HG03025 (cell line): ENCODE data around the gene ITIH3.

Experiments used
- ATAC-seq: cut with Tn5 transposase; IDR thresholded peaks from one replicate; pipeline ENCODE4 v1.9.1; 2021; ENCODE audit warnings: mild to moderate bottlenecking, moderate library complexity; ENCODE audit not compliant: unreplicated experiment, low FRiP score

The ITIH3 gene

GRCh38 chr3:52792413-52792812, 2.2 kb upstream of the ITIH3 start:
- no peak for ATAC-seq

- no peak for ATAC-seq
These were observed 1.5 kb upstream of the ITIH3 start for GRCh38 chr3:52792961-52793695.

- no peak for ATAC-seq
These were observed 639 bp upstream of the ITIH3 start for GRCh38 chr3:52793702-52794611.

DNA sequence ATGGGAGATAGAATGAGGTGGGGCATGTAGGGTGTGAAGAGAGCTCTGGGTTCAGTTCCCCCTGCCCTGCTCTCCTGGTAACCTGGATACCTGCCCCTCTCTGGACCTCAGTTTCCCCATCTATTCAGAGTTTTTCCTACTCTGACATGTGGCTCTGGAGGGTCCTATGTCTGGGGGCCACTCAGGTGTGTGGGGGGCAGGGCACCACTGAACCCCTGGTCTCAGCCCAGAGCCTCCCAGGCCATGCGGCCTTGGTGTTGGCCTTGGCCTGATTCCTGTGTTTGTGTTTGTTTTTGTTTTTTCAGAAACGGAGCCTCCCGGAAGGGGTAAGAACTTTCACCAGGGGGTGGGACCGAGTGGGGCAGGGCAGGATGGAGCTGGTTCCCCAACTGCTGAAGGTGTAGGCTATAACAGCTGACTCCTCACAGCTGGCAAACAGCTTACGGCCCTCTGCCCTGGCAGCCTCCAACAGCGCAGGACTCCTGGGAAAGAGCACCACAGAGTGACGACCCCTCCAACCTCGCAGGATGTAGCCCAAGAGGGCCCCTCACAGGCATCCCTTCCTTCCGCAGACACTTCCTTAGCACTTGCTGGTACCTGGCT, 803 bp downstream of the ITIH3 start:
- ATAC-seq = no peak

- no peak for ATAC-seq
These were observed 1.8 kb downstream of the ITIH3 start for GRCh38 chr3:52796411-52796810.

- ATAC-seq = no peak
These were observed 3.9 kb downstream of the ITIH3 start for GRCh38 chr3:52798376-52798977.

GRCh38 chr3:52798978-52799476, 4.4 kb downstream of the ITIH3 start:
- ATAC-seq = no peak

GRCh38 chr3:52800079-52800478, 5.5 kb downstream of the ITIH3 start:
- no peak for ATAC-seq

DNA sequence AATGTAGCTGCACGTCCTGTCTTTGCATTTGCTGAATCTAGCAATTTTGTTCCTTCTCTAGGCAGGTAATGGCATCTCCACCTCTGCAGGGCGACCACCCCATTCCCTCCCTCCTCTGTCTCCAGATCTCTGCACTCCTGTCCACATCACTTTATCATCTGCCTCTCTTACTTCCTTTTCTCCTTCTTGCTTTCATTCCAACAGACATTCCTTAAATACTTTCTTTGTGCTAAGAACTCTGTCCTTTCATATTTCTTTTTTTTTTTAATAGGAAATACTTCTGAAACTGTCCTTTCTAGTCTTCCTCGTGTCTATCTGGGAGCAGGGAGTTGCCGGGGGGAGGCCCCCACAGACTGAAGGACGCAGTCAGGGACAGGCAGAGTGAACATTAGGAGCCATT, 7.2 kb downstream of the ITIH3 start:
- ATAC-seq = no peak

GRCh38 chr3:52805270-52806039, 10.9 kb downstream of the ITIH3 start:
- no peak for ATAC-seq

- no peak for ATAC-seq
These were observed 14.6 kb downstream of the ITIH3 start for GRCh38 chr3:52809149-52809548.

DNA sequence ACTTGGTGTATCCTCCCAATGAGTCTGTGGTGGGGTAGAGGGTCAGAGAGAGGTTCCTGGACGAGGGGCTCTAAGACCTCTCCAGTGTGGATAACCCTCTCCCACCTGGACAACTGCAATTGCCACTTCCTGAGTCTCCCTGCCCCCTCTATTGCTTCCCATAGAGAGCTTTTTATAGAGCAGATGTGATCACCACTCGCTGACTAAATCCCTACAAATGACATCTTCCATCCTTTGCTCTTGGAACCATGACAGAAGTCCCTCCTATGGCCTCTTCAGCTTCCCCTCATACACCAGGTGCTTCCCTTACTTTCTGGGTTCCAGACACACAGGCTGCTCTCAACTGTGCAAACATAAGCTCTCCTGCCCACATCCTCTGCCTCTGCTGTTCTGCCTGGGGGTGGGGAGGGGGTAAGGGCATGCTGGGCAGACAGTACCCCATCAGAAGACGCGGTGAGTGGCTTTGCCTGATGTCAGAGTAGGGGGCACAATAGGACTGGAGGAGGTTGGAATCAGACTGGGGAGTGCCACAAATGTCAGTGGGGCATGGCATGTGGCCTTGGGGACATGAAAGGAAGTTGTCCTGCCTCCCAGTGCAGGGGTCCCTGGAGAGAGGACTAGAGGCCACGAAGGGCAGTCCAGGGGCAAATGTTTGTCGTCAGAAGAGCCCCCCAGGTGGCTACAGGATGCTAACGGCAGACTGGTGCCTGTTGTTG, 15.2 kb downstream of the ITIH3 start:
- no peak for ATAC-seq

- no peak for ATAC-seq
These were observed 16.3 kb downstream of the ITIH3 start for GRCh38 chr3:52810923-52811322.

DNA sequence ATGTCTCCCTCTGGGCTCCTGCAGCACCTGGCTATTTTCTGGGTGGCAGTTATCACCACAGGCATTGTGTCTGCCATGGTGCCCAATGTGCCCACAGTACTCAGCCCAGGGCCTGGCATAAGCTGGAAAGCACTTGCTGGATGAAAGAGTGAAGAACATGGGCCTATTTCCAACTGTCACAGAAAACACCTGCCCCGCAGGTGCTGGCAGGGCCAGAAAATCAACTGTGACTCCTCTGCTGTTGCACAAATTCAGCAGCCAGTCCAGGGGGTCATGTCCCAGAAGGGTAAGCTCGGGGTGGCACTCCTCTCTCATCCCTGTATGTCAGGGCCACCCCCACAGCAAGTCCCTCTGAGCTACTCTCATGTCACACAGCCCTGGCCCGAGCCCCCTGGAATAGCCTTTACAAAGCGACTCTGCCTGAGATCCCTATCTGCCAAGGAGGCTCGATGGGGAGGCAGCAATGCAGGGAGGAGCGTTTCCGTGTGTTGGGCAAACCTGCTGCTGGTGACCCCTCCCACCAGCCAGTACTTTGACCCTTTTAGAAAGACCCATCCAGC, 16.9 kb downstream of the ITIH3 start:
- ATAC-seq = no peak

DNA sequence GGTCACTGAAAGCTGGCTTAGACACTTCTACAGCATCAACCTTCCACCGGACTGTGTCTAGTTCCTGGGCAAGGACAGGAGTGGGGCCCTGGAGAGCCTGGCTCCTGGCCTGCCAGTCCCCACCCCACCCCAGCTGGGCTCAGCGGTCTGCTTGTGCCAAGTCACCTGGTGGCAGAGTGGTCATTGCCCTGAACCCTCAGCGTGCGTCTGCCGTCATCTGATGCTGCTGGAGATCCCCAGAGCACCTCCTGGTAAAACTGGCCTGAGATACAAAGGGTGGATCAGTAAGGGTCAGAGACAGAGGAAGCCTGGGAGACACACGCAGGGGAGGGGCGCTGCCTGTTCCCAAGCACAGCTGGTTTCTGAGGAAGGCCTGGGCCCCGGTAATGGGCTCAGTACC, 19.2 kb downstream of the ITIH3 start:
- ATAC-seq = no peak

- no peak for ATAC-seq
These were observed 21.6 kb downstream of the ITIH3 start for GRCh38 chr3:52816199-52816598.

GRCh38 chr3:52816654-52817053, 22.1 kb downstream of the ITIH3 start:
- no peak for ATAC-seq

- no peak for ATAC-seq
These were observed 22.6 kb downstream of the ITIH3 start for GRCh38 chr3:52817221-52817620.

DNA sequence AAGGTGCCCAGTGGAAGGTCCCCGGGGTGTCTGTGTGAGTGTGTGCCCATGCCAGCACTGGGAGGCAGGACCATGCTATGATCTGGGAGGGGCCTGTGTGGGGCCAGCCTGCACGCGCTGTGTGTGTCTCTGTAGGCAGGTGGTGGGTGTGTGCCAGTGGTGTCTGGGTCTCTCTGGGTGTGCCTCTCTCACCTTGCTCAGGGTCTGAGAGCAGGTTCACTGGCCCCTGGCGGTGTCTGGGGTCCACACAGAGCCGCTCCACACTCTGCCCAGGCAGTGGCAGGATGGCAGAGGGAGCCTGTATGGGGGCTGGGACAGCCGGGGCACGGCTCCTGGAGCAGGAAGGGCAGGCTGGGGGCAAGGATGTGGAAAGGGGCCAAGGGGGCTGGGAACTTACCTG, 23.3 kb downstream of the ITIH3 start:
- no peak for ATAC-seq
